ENCODE data around the gene BBS1.

The BBS1 gene

GRCh38 chr11:66477263-66478201 lies 32.9 kb upstream of the BBS1 start:
- no peak for ATAC-seq

DNA sequence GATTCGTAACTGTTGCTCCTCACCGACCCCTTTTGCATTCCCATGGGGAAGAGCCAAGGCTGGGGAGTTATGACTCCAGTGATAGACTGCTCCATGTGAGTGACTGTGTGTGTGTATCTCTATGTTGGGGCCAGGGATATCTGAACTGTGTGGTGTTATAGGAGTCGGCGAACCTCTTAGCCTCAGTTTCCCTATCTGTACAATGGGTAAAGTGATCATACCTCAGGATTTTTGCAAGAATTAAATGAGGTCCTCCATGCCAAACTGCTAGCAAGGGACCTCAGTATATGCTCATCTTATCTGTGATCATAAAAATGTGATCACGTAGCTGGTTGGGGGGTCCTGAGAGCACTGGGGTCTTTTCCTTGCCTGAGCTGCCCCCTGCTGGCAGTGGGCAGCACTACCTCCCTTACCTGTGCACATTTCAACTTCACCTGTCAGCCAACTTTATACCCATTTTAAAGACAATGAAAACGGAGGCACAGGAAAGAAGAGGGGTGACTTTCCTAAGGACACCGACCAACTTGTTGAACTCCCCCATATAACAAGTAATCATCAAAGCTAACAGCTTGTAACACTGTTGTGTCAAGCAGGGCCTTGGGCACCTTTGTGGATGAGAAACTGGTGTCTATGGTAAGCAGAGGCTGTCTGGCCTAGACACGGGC lies 31.6 kb upstream of the BBS1 start:
- no peak for ATAC-seq

- ATAC-seq = peak in 1 of 2 donors; percentile 8
These were observed 30.9 kb upstream of the BBS1 start for GRCh38 chr11:66479394-66480116.

DNA sequence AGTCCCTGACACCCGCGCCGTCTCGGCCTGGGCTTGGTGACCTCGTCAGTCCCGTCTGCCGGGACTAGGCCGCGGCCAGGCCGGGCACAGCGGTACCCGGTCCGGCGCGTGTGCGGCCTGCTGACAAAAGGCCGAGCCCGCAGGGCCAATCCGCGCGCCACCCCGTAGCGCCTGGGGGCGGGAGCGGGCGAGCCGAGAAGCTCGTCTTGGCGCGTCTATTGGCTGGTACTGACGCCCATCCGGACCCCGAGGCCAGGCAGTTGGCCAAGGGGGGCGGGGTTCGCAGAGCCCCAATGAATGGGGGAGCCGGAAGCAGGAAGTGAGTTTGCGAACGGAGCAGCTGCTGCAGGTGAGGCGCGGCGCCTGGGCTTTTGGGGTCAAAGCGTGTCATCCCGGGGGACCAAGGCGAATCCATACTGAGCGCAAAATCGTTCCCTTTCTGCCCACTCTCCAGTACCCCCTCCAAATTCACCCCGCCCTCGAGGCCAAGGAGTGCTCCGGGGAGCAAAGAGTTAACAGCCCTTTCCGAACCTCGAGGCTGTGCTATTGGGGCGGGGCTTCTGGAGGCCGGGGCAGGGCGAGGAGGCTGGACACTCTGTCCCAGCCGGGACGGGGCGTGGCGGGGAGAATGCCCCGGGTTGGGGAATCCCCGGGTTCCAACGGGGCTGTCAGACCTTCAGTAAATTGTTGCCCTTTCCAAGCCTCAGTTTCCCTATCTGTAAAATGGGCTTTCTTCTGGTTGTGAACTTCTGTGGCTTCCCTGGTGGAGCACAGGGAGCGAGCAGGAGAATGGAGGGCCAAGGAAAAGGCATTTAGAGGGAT lies 30.1 kb upstream of the BBS1 start, which contains the start of gene DPP3:
Gene DPP3, plus strand, starts transcription at position 318 of the 822 bp plus-strand sequence. CDS start 1,767 bp downstream, outside the sequence.
- ATAC-seq = peak; percentile 98

DNA sequence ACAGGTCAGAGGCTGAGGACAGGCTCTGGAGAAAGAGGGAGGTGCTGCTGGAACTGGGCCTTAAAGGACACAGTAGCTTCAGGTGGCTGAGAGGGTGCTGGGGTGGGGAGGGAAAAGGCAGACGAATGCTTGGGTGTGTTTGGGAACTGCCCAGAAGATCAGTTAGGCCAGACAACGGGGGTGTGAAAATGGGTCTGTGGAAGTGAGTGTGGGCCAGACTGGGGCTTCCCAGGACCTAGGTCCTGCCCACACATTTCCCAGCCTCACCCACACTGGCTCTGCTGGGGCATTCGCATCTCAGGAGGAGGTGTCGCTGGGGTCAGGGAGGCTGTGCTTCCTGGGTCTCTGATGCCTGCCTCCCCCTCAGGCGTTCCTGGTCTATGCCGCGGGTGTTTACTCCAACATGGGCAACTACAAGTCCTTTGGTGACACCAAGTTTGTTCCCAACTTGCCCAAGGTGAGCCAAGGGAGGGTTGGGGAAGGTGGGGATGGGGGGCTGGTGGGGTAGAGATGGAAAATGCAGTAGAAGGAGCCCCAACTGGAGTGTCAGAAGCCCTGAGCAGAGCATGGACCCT lies 25.5 kb upstream of the BBS1 start:
- ATAC-seq = no peak

DNA sequence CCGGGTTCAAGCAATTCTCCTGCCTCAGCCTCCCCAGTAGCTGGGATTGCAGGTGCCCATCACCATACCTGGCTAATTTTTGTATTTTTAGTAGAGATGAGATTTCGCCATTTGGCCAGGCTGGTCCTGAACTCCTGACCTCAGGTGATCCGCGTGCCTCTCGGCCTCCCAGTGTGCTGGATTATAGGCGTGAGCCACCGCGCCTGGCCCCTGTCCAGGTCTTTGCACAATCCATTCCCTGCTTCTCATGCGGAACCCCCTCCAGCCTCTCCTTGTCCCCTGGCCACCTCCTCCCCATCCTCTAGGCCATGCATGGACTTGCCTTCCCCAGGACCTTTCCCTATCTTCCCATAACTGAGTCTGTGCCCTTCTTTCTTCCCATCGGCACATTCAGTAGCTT lies 21.5 kb upstream of the BBS1 start:
- no peak for ATAC-seq

DNA sequence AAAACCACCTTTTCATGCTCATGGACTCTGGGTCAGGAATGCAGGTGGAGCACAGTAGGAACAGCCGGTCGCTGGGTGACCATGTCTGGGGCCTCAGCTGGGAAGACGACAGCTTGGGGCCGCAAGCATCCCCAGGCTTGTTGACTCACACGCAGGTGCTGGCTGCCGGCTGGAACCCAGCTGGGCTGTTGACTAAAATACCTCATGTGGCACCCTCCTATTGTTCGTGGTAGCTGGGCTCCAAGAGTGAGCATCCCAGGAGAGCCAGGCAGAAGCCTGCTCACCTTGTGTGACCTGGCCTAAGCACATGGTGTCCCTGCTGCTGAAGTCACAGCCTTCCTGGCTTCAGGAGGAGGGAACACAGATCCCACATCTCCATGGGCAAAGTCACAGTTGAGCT lies 20.8 kb upstream of the BBS1 start:
- no peak for ATAC-seq

DNA sequence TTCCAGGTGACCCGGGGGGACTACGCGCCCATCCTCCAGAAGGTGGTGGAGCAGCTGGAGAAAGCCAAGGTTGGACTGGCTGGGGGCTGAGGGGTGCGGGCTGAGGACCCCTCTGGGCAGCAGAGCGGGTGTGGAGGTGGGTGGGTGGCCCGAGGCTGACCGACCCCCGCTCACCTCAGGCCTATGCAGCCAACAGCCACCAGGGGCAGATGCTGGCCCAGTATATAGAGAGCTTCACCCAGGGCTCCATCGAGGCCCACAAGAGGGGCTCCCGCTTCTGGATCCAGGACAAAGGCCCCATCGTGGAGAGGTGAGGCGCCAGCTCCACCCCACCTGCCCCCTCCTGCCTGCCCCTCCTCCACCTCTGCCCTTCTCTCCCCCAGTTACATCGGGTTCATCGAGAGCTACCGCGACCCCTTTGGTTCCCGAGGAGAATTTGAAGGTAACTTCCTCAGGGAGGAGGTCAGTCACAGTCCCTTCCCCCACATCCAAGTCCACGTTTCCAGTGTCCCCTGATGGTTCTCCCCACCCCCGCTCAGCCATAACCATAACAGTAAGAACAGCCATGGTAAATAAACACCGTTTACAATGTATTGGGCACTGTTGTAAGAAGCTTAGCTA lies 19.0 kb upstream of the BBS1 start:
- no peak for ATAC-seq

- no peak for ATAC-seq
These were observed 18.1 kb upstream of the BBS1 start for GRCh38 chr11:66492161-66492865.

GRCh38 chr11:66493130-66493529 lies 17.3 kb upstream of the BBS1 start:
- no peak for ATAC-seq

- ATAC-seq = no peak
These were observed 16.0 kb upstream of the BBS1 start for GRCh38 chr11:66494458-66494857.

GRCh38 chr11:66494935-66495334 lies 15.5 kb upstream of the BBS1 start:
- no peak for ATAC-seq

GRCh38 chr11:66495401-66495854 lies 15.0 kb upstream of the BBS1 start:
- no peak for ATAC-seq

GRCh38 chr11:66497206-66497605 lies 13.2 kb upstream of the BBS1 start:
- no peak for ATAC-seq

GRCh38 chr11:66498506-66498905 lies 11.9 kb upstream of the BBS1 start:
- ATAC-seq = no peak

DNA sequence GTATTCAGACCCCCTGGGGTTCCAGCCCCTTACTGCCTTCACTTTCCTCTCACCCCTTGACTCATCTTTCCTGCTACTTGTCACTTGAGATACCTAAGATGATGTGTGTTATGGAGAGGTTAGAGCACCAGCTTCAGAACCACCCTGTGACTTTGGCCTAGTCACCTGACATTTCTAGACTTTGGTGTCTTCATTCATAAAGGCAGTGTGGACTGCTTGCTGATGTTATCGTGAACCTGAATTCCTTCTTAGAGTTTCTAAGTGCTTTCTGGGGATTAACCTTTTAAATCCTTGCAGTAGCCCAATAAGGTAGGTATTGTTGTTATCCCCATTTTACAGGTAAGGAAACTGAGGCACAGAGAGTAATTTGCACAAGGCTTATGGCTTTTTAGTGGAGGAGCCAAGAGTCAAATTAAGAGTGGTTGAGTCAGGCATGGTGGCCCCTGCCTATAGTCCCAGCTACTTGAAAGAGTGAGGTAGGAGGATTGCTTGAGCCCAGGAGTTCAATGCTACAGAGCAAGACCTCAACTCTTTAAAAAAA lies 5.1 kb upstream of the BBS1 start:
- no peak for ATAC-seq

- ATAC-seq = no peak
These were observed 1.3 kb upstream of the BBS1 start for GRCh38 chr11:66509131-66509561.

DNA sequence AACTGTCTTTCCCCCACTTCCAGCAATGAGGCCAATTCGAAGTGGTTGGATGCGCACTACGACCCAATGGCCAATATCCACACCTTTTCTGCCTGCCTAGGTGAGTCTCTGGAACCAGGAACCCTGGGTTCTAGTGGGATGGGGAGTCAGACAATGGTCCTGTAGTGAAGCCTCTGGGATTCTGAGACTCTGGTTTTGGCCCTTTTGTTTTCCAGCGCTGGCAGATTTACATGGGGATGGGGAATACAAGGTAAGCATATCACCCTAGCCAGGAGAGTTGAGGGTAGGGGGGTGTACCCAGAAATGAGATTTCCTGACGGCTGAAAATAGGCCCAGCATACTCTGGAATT lies 530 bp downstream of the BBS1 start:
- ATAC-seq = no peak

GRCh38 chr11:66523611-66524010 lies 13.2 kb downstream of the BBS1 start:
- no peak for ATAC-seq

GRCh38 chr11:66524304-66525040 lies 14.0 kb downstream of the BBS1 start:
- ATAC-seq = no peak
